DMS53 treated with DMSO at 0.1 percent for 48 hours (cell line): ENCODE measurements around the gene POC1A.

Experiments
- DNase-seq: peaks from one replicate; lab custom pipeline; 2025; ENCODE audit not compliant: unreplicated experiment; lab: John Stamatoyannopoulos, UW

POC1A gene

DNA sequence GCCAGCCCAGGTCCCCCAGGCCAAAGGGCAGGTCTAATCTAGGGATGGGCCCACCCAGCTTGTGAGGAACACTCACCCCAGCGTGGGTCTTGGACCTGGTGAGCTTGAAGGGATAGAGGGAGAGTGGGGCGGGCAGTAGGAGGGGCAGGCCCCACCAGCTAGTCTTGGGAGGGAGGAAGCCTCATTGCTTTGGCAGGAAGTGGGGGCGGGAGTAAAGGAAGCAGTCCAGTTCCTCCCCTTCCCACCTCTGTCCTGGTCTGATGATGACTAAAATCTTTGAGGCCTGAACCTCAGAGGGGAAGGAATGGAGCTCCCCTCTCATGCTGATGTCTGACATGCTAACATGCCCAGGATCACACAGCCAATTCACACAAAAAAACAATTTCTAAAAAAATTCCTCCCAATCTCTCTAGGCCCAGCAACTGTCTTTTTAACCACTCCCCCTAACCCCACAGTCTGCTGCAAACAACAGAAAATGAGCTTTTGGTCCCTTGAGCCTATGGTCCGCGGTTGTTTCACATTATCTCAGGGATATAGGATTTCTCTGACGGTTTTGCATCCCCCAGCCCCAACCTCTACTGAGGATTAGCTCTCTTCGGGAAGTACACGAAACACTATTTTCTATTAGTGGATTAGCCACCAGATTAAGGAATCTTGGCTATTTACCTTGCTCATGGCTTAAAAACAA lies 67.1 kb downstream of the POC1A start:
- no peak for DNase-seq

- no peak for DNase-seq
Measured at GRCh38 chr3:52086461-52086860, 67.8 kb downstream of the POC1A start.

GRCh38 chr3:52085681-52086282 lies 68.4 kb downstream of the POC1A start:
- DNase-seq: no peak

DNA sequence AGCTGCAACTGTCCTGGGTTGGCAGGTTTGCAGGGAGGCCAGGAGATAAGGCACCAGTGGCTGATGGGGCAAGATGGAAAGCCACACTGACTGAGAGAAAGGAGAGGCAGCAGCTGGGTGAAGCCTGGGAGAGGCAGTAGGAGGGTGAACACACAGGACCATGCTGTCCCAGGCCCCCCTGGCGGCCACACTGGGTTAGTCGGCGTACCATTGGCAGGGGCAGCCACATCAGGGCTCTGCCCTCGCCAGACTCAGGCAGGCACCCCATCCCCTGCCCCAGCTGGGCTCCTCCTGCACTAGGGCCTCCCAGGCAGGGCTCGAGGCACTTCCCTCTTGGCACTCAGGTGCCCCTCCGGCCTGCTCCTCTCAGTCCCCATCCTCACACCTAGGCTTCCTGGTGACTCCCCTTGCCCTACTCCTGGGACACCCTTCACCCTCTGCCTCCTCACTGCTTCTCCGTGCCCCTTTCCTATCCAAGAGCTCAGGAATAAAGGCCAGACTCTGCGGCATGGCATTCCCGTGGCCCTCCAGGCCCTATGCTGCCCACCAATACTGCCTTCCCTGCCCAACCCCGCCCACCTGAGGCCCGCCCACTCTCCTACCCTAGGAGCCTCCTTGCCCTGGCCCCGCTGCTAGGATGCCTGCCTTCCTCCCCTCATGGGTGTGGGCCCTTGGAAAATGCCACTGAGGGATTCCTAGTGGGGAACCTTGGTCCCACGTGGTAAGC lies 69.1 kb downstream of the POC1A start:
- DNase-seq: no peak

DNA sequence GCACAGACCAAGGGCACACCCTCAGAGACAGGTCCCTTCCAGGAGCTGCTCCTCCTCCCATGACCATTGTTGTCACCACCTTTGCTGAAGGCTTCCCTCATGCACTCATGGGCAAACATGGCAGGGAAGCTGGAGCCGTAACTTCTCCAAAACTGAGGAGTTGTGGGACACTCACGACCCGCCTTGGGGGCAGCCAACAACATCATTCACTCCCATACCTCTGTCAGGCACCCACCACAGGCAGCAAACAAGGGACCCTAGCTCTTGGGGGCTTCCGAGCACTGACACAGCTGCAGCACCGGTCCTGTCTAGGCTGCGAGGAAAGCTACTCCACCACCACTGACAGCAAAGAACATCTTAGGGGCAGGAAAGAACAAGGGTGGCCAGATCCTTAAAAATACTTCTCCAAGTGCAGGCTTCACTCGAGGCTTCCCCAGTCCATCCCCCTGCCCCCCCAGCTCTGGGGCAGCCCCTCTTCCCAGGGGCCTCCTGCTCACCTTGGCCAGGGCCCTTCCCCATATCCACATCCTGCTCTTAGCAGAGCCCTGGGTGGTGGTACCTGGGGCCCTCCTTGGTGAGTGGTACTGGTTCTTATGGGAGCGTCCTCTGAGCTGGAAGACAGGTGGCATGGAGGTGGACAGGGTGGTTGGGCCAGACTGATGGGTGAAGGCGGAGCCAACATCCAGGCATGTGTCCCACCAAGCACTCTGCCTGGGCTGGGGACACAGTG lies 69.8 kb downstream of the POC1A start:
- DNase-seq: no peak

DNA sequence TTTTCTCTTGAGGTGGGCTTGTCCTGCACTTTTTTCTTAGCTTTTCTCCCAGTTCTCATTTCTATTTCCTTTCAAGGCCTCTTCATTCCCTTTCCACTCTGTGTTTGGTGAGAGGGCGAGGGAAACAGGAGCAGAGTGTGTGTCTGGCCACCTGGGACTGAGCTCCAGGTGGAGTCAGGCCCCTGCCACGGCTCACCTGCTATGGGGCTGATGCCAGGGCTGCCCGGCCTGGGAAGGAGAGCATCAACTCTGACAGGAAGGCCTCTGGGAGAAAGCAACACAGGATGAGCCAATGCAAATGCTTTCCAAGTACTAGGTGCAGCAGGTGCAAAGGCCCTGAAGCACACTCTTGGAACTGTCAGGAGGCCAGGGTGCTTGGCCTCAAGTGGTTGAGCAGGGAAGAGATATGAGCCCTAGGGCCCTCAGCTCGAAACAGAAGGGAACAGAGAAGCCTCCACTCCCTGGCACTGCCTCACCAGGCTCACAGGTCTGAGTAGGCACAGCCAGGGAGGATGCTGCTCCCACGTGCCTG lies 70.6 kb downstream of the POC1A start:
- DNase-seq: no peak

DNA sequence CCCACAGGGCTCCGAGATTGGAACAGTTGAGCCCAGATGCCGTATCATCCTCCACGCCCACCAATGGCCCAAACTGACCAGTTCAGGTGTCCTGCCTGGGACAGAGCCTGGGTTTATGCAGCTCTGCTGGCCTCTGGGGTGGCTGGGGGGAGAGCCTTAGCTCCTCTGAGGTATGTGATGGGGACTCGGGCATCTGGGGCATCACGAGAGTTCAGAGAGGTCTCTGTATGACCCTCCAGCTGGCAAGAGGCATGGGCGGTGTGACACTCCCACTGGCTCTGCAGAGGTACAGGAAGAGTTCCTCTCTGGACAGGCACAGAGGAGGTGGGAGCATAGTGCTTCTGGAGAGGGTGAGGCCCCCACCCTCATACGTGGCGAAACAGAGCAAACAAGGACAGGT lies 71.3 kb downstream of the POC1A start:
- no peak for DNase-seq

GRCh38 chr3:52080830-52081719 lies 73.1 kb downstream of the POC1A start:
- DNase-seq: no peak

- no peak for DNase-seq
Measured at GRCh38 chr3:52079958-52080357, 74.3 kb downstream of the POC1A start.

GRCh38 chr3:52078781-52079560 lies 75.3 kb downstream of the POC1A start:
- DNase-seq: no peak

DNA sequence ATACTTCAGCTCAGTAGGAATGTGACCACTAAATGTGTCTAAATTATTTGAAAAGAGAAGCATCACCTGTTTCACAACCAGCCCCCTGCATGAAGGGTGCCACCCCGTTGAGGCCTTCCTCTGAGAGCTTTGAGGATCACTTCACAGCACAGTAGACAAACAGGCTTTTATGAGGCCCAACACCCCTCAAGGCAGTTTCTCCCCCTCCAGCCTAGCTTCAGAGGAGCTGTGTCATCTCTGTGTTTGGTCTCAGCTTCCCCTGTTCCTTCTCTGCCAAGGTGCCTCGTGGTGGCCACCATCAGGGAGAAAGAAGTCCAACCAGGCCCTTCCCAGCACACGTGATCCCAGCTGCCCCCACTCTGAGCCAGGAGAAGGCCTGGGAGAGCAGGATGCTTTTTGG lies 76.3 kb downstream of the POC1A start:
- no peak for DNase-seq

- DNase-seq: no peak
Measured at GRCh38 chr3:52076896-52077780, 77.1 kb downstream of the POC1A start.

GRCh38 chr3:52073490-52073889 lies 80.7 kb downstream of the POC1A start:
- no peak for DNase-seq

- no peak for DNase-seq
Measured at GRCh38 chr3:52072471-52072870, 81.8 kb downstream of the POC1A start.

DNA sequence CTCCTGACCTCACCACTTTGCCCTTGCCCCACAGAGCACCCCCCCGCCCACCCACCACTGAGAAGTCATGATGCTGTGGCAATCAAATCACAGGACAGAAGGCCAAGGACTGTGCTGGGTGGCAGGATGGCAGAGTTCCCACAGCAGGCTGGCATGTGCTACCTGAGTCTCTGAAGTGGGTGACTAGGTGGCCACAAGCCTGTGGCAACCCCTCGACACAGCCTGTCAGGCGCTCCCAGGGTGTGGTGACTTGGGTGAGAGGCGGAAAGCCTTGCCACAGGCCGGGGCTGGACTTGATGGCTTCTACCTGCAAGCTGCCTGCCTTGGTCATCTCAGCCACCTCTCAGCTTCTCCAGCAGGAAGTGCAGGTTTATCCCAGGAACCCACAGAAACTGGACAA lies 82.2 kb downstream of the POC1A start:
- DNase-seq: no peak

DNA sequence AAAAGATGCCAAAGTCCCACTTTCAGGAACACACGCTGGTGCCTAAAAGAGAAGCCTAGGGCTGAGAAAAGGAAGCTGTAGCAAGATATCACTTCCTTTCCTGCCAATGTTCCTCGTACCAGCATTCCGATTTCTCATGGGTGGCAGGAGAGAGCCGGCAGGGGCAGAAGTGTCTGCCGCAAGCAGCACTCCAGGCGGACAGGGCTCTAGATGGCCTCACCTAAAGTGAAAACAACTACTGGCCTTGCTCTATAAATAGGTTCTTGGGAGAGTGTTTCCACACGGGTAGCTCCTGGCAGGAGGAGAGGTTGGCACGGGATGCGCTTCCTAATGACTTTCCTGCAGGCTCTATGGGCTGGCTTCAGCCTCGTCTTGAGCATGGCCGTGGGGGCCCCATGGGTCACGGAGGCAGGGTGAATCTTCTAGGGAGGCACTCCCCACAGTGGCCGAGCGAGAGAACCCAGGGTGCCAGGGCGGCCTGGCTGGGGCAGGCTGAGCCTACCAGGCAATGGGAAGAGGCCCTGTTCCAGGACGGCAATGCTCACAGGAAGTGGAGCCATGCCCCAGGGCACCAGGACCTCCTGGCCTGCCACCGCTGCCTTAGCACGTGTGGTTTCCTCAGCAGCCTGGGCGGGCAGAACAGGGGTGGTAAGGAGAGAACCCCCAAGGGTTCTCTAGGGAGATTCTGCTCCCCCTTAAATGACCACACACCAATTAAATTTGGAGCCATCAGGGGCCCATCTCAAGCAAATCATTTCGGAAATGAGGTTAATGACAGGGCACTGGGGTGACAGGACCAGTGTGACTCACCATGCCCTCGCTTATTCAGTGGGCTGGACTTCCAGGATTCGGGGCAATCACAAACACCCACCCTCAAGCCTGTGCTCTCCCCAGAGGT lies 83.2 kb downstream of the POC1A start:
- no peak for DNase-seq

GRCh38 chr3:52069855-52070254 lies 84.4 kb downstream of the POC1A start:
- no peak for DNase-seq

DNA sequence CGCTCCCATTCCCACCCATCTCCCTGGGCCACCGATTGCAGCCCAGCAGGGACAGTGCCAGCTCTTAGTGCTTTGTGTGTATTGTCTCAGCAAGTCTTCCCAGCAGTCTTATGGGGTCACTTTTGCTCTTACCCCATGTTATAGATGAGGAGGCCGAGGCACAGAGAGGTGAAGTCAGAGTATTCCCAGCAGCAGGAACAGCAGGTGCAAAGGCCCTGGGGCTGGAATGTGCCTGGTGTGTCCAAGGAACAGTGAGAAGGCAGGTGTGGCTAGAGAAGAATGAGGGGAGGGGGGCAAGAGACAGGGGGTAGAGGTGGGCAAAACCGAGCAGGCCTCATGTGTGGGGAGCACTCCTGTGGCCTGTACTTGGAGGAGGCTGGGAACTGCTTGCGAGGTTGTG lies 85.1 kb downstream of the POC1A start:
- DNase-seq: no peak
